Activated CD4-positive, alpha-beta T cell treated with anti-CD3 and anti-CD28 coated beads, Interleukin-2, amount 10 ng/mL, durations not matched to agents 7 days and 5 days (primary cell): ENCODE measurements around the gene NSFL1C. TPM values are rescaled to one million over a fixed set of nuclear protein-coding genes. Genes with fewer than 3 reads are reported as not detected.

ENCODE experiments used
- CTCF ChIA-PET: fragments of 350-600 bp; sonication (Branson Sonifier 250); formaldehyde crosslinking; loops from one replicate; lab custom pipeline; 2021; ENCODE audit warnings: antibody characterized with exemption; lab: Charles Lee
- POLR2A ChIA-PET: fragments of 350-600 bp; sonication (Branson Sonifier 250); formaldehyde crosslinking; loops from one replicate; lab custom pipeline; 2021; ENCODE audit warnings: antibody characterized with exemption; lab: Charles Lee
- DNase-seq: peaks from one replicate; pipeline ENCODE4 v3.0.0-alpha.2; 2020
- H3K27ac Mint-ChIP-seq: one replicate; pipeline ENCODE4 v1.8.0; 2021; ENCODE audit warnings: mild to moderate bottlenecking, moderate library complexity, mixed read lengths
- H3K27me3 Mint-ChIP-seq: one replicate; pipeline ENCODE4 v1.8.0; 2021; ENCODE audit warnings: mixed read lengths
- H3K36me3 Mint-ChIP-seq: one replicate; pipeline ENCODE4 v1.8.0; 2021; ENCODE audit warnings: low read depth, mixed read lengths
- H3K4me1 Mint-ChIP-seq: one replicate; pipeline ENCODE4 v1.8.0; 2021; ENCODE audit warnings: mixed read lengths
- H3K4me3 Mint-ChIP-seq: one replicate; pipeline ENCODE4 v1.8.0; 2021; ENCODE audit warnings: mild to moderate bottlenecking, moderate library complexity, mixed read lengths
- H3K9me3 Mint-ChIP-seq: one replicate; pipeline ENCODE4 v1.8.0; 2021; ENCODE audit warnings: mixed read lengths
- total RNA-seq, 2 experiments: library from RNA; stranded (reverse); gene quantifications; one replicate each; pipeline ENCODE4 v1.2.3, GENCODE V29; 2021

The NSFL1C gene
- total RNA-seq, 2 experiments from 2014 or later: 56.5 to 64.8 TPM

DNA sequence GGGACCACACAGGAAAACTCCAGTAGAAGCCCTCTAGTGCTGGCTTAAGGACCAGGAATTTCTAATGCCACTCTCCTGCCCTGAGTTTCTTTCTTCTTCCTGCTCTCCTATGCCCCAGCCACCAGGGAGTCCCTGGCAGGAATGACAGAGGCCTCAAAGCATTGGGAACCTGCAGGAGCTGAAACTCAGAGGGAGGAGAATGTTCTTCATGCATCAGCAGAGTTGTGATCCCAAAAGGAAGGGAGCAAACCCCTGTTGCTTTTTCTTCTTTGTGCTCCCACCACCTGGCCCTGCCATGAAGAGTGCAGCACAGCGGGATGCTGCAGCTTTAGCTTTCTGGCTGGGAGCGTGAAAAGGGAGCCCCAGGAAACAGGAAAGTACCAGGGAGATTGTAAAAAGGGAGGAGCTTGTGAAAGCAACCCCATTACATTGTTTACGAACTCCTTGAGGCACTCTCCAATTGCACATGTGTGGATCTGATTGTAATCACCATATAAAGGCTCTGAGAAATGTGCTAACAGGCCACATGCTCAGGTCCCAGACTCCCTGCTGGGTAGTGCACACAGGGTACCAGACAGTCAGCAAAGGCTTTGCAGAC lies 39.1 kb downstream of the NSFL1C start:
- ChIA-PET POLR2A (no interaction called here), CTCF (interaction anchor here (1.1 to 3.4 kb wide), 3 partner anchors 8 to 76 kb away, joined by 3 to 22 read pairs (median 3); no protein-coding TSS in a partner anchor)
- Mint-ChIP-seq H3K36me3 (peaks cover under 1% of the 10 kb centered on the region), H3K27me3 (peaks cover 26% of the 10 kb centered on the region), H3K4me1 (peaks cover 26% of the 10 kb centered on the region), H3K9me3 (no peaks in the 10 kb centered on the region), H3K27ac (no peak overlapping the region), H3K4me3 (no peak overlapping the region)
- DNase-seq: no peak

- H3K4me1 Mint-ChIP-seq: peaks cover 24% of the 10 kb centered on the region
- H3K4me3 Mint-ChIP-seq: no peak overlapping the region
- H3K27me3 Mint-ChIP-seq: peaks cover 21% of the 10 kb centered on the region
- DNase-seq: no peak
- ChIA-PET CTCF (interaction anchor here (1.4 to 3.4 kb wide), 3 partner anchors 10 to 114 kb away, joined by 3 to 22 read pairs (median 5); no protein-coding TSS in a partner anchor), POLR2A (no interaction called here)
- peaks cover 4% of the 10 kb centered on the region for H3K9me3 Mint-ChIP-seq
- peaks cover 3% of the 10 kb centered on the region for H3K36me3 Mint-ChIP-seq
- no peak overlapping the region for H3K27ac Mint-ChIP-seq
Observed at GRCh38 chr20:1426231-1426849, 40.3 kb downstream of the NSFL1C start.

DNA sequence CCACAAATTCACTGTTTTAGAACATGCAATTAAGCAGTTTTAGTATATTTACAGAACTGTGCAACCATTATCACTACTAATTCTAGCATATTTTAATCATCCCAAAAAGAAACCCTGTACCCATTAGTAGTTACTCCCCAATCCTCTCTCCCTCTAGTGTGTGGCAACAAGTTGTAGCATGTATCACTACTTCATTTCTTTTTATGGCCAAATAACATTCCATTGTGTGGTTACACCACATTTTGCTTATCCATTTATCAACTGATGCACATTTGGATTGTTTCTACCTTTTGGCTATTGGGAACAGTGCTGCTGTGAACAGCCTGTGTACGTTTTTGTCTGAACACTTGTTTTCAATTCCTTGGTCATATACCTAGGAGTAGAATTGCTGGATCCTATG lies 42.3 kb downstream of the NSFL1C start:
- H3K9me3 Mint-ChIP-seq: peaks cover 15% of the 10 kb centered on the region
- DNase-seq: no peak
- no peak overlapping the region for H3K4me3 Mint-ChIP-seq
- POLR2A ChIA-PET: no interaction called here
- H3K27me3 Mint-ChIP-seq: peaks cover 18% of the 10 kb centered on the region
- CTCF ChIA-PET: interaction anchor here (3.4 kb wide), 1 partner anchor 12 kb away, joined by 22 read pairs; no protein-coding TSS in a partner anchor
- H3K27ac Mint-ChIP-seq: no peak overlapping the region
- peaks cover 22% of the 10 kb centered on the region for H3K4me1 Mint-ChIP-seq
- peaks cover 6% of the 10 kb centered on the region for H3K36me3 Mint-ChIP-seq

GRCh38 chr20:1423625-1424106 lies 43.0 kb downstream of the NSFL1C start:
- Mint-ChIP-seq H3K27ac (no peak overlapping the region), H3K27me3 (peaks cover 21% of the 10 kb centered on the region), H3K36me3 (peaks cover 11% of the 10 kb centered on the region), H3K9me3 (peaks cover 20% of the 10 kb centered on the region), H3K4me3 (no peak overlapping the region), H3K4me1 (peaks cover 22% of the 10 kb centered on the region)
- POLR2A ChIA-PET: no interaction called here
- CTCF ChIA-PET: interaction anchor here (0.9 to 1.5 kb wide), 3 partner anchors 35 to 96 kb away, joined by 3 read pairs; no protein-coding TSS in a partner anchor
- peak; percentile 43 for DNase-seq

DNA sequence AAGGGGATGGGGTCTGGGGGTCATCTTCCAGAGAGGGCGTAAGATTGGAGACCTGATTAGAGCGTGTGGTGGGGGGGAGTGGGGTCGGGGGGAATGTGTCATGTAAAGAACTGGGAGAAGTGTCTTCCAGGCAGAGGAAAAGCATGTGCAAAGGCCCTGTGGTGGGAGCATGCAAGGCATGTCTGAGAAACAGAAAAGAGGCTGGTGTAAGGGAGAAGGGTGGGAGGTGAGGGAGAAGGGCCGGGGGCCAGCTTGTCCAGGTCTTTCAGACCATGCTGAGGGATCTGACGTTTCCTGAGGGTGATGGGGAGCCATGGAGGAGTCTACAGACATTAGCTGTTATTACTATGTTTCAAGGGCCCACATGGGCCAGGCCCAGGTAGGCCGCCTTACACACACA lies 43.4 kb downstream of the NSFL1C start:
- Mint-ChIP-seq H3K27me3 (peaks cover 20% of the 10 kb centered on the region), H3K4me1 (peaks cover 22% of the 10 kb centered on the region), H3K27ac (peak overlapping the region; percentile 6), H3K4me3 (no peak overlapping the region), H3K9me3 (peaks cover 22% of the 10 kb centered on the region), H3K36me3 (peaks cover 11% of the 10 kb centered on the region)
- DNase-seq: no peak
- CTCF ChIA-PET: interaction anchor here (0.9 to 1.5 kb wide), 3 partner anchors 34 to 96 kb away, joined by 3 read pairs; no protein-coding TSS in a partner anchor
- POLR2A ChIA-PET: no interaction called here

- Mint-ChIP-seq H3K4me1 (peaks cover 19% of the 10 kb centered on the region), H3K36me3 (peaks cover 11% of the 10 kb centered on the region), H3K9me3 (peaks cover 22% of the 10 kb centered on the region), H3K27ac (peak overlapping the region; percentile 6), H3K4me3 (no peak overlapping the region), H3K27me3 (peaks cover 24% of the 10 kb centered on the region)
- ChIA-PET POLR2A (no interaction called here), CTCF (interaction anchor here (0.6 to 1.5 kb wide), 3 partner anchors 34 to 802 kb away, joined by 3 to 5 read pairs (median 3); no protein-coding TSS in a partner anchor)
- DNase-seq: peak; percentile 33
Observed at GRCh38 chr20:1422753-1423152, 43.9 kb downstream of the NSFL1C start.

DNA sequence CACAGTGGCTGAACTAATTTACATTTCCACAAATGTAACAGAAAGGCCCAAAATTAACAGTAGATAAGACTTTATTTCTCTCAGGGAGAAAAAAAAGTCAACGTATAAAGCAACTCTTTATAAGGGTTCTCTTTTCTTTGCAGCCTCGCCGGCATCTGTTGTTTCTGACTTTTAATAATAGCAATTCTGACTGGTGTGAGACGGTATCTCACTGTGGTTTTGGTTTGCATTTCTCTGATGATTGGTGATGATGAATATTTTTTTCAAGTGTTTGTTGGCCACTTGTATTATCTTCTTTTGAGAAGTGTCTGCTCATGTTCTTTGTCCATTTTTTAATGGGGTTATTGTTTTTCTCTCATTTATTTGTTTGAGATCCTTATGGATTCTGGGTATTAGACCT lies 46.6 kb downstream of the NSFL1C start:
- Mint-ChIP-seq H3K27me3 (peaks cover 29% of the 10 kb centered on the region), H3K9me3 (peaks cover 22% of the 10 kb centered on the region), H3K4me3 (no peak overlapping the region), H3K4me1 (peaks cover 14% of the 10 kb centered on the region), H3K27ac (no peak overlapping the region), H3K36me3 (peaks cover 11% of the 10 kb centered on the region)
- ChIA-PET CTCF (interaction anchor here (1.2 kb wide), 1 partner anchor 14 kb away, joined by 3 read pairs; no protein-coding TSS in a partner anchor), POLR2A (no interaction called here)
- no peak for DNase-seq

DNA sequence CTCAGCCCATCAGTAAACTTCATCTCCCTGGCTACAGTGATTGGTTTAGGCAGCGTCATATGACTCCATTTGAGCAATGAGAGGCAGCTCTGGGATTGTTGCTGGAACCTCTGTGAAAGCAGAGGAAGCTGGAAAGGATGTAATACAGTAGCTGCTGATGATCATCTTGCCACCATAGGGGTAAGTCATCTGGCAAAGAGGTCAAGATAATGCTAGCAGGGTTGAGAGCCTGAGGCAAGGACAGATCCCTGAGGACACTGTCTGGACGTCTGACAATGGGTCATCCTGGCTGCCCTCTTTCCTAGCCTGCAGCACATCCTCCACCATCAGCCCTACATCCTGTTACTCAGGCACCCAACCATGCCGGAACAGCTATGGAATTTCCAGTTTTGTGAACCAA lies 48.3 kb downstream of the NSFL1C start:
- no peak for DNase-seq
- peaks cover 11% of the 10 kb centered on the region for H3K36me3 Mint-ChIP-seq
- peaks cover 22% of the 10 kb centered on the region for H3K9me3 Mint-ChIP-seq
- POLR2A ChIA-PET: no interaction called here
- CTCF ChIA-PET: interaction anchor here (0.6 kb wide), 1 partner anchor 286 kb away, joined by 3 read pairs; no protein-coding TSS in a partner anchor
- peaks cover 12% of the 10 kb centered on the region for H3K4me1 Mint-ChIP-seq
- no peak overlapping the region for H3K4me3 Mint-ChIP-seq
- no peak overlapping the region for H3K27ac Mint-ChIP-seq
- H3K27me3 Mint-ChIP-seq: peaks cover 38% of the 10 kb centered on the region

DNA sequence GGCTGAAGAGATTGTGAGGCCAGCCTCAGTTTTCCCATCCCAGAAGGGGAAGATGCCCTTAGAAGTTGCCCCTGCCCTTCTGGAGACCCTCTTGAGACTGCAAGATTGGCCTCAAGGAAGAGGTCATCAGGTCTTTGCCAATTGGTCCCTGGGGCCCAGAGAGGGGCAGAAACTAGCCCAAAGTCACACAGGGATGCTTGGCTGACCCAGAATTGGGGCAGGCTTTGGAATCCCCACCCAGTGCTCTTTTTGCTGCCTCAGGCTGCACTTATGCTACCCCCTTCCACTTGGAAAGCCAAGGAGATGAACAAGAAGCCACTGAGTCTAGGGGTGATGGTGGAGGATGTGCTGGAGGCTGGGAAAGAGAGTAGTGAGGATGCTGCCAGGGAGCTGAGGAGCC lies 48.9 kb downstream of the NSFL1C start:
- Mint-ChIP-seq H3K9me3 (peaks cover 22% of the 10 kb centered on the region), H3K27ac (no peak overlapping the region), H3K4me1 (peaks cover 7% of the 10 kb centered on the region), H3K27me3 (peaks cover 41% of the 10 kb centered on the region), H3K36me3 (peaks cover 11% of the 10 kb centered on the region), H3K4me3 (no peak overlapping the region)
- no peak for DNase-seq
- ChIA-PET CTCF (interaction anchor here (0.6 kb wide), 1 partner anchor 285 kb away, joined by 3 read pairs; no protein-coding TSS in a partner anchor), POLR2A (no interaction called here)

GRCh38 chr20:1417273-1417672 lies 49.4 kb downstream of the NSFL1C start:
- peaks cover 45% of the 10 kb centered on the region for H3K27me3 Mint-ChIP-seq
- no peak overlapping the region for H3K27ac Mint-ChIP-seq
- peaks cover 22% of the 10 kb centered on the region for H3K9me3 Mint-ChIP-seq
- H3K4me3 Mint-ChIP-seq: no peak overlapping the region
- H3K4me1 Mint-ChIP-seq: peaks cover 5% of the 10 kb centered on the region
- POLR2A ChIA-PET: no interaction called here
- CTCF ChIA-PET: no interaction called here
- no peak for DNase-seq
- peaks cover 11% of the 10 kb centered on the region for H3K36me3 Mint-ChIP-seq

- DNase-seq: no peak
- H3K4me1 Mint-ChIP-seq: peaks cover 5% of the 10 kb centered on the region
- peaks cover 14% of the 10 kb centered on the region for H3K9me3 Mint-ChIP-seq
- POLR2A ChIA-PET: no interaction called here
- no peak overlapping the region for H3K4me3 Mint-ChIP-seq
- no peak overlapping the region for H3K27ac Mint-ChIP-seq
- CTCF ChIA-PET: no interaction called here
- H3K36me3 Mint-ChIP-seq: peaks cover 9% of the 10 kb centered on the region
- peaks cover 42% of the 10 kb centered on the region for H3K27me3 Mint-ChIP-seq
Observed at GRCh38 chr20:1415667-1416468, 50.8 kb downstream of the NSFL1C start.

DNA sequence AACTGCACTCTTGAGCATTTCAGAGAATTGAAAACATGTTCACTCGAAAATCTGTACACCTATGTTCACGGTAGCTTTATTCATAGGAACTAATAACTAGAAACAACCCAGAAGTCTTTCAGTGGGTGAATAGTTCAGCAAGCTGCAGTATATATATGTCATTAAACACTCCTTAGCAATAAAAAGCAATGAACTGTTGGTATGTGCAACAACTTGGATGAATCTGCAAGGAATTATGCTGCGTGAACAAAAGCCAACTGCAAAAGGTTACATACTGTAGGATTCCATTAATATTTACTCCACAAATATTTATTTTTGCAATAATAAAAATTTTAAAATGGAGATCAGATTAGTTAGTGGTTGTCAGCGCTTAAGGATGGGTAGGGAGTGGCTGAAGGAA lies 51.7 kb downstream of the NSFL1C start:
- peaks cover 6% of the 10 kb centered on the region for H3K36me3 Mint-ChIP-seq
- peaks cover 5% of the 10 kb centered on the region for H3K4me1 Mint-ChIP-seq
- H3K4me3 Mint-ChIP-seq: no peak overlapping the region
- peaks cover 7% of the 10 kb centered on the region for H3K9me3 Mint-ChIP-seq
- no peak overlapping the region for H3K27ac Mint-ChIP-seq
- ChIA-PET POLR2A (no interaction called here), CTCF (interaction anchor here (1.0 kb wide), 1 partner anchor 251 kb away, joined by 3 read pairs; no protein-coding TSS in a partner anchor)
- H3K27me3 Mint-ChIP-seq: peaks cover 40% of the 10 kb centered on the region
- no peak for DNase-seq
